Loucy (cell line): ENCODE data around the gene CNDP1.

Experiments
- EZH2phosphoT487 ChIP-seq: fragments of 200-600 bp; IDR thresholded peaks from 2 replicates; pipeline ENCODE4 v1.6.1; 2018; ENCODE audit warnings: antibody characterized with exemption, mild to moderate bottlenecking, moderate library complexity, borderline replicate concordance
- TF ChIP-seq, protein P1 (sequence below): fragments of 200-600 bp; sonication (generic); conservative IDR thresholded peaks from 2 replicates; pipeline ENCODE4 v1.5.1; 2014; ENCODE audit warnings: mild to moderate bottlenecking, antibody characterized with exemption, low read length

- TF ChIP-seq, protein P1, sequence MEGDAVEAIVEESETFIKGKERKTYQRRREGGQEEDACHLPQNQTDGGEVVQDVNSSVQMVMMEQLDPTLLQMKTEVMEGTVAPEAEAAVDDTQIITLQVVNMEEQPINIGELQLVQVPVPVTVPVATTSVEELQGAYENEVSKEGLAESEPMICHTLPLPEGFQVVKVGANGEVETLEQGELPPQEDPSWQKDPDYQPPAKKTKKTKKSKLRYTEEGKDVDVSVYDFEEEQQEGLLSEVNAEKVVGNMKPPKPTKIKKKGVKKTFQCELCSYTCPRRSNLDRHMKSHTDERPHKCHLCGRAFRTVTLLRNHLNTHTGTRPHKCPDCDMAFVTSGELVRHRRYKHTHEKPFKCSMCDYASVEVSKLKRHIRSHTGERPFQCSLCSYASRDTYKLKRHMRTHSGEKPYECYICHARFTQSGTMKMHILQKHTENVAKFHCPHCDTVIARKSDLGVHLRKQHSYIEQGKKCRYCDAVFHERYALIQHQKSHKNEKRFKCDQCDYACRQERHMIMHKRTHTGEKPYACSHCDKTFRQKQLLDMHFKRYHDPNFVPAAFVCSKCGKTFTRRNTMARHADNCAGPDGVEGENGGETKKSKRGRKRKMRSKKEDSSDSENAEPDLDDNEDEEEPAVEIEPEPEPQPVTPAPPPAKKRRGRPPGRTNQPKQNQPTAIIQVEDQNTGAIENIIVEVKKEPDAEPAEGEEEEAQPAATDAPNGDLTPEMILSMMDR: no peak
- no peak for TF ChIP-seq EZH2phosphoT487
These were observed 74.4 kb downstream of the CNDP1 start for GRCh38 chr18:74608681-74609080.
